ENCODE results near the gene CTDSP2. TPM values are rescaled to one million over a fixed set of nuclear protein-coding genes. Genes with fewer than 3 reads are reported as not detected.

Gene CTDSP2
- total RNA-seq, 1 donor from 2014 or later = 71.2 TPM

DNA sequence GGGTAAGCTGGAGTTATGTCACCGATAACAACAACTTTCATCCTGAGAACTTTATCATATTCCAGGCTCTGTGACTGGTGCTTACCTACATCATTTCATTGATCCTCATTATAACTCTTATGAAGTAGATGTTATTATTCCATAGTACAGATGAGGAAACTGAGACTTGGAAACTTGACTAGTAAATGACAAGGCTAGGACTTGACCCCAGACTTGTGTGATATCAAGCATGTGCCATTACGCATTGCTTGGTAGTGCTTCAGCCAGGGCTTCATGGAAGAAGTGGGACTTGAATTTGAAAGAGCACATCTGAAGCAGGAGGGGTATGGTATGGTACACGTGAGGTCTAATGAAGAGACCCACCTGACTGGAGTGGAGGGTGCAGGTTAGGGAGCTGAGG, 39.9 kb downstream of the CTDSP2 start:
- TF ChIP-seq, protein P1, sequence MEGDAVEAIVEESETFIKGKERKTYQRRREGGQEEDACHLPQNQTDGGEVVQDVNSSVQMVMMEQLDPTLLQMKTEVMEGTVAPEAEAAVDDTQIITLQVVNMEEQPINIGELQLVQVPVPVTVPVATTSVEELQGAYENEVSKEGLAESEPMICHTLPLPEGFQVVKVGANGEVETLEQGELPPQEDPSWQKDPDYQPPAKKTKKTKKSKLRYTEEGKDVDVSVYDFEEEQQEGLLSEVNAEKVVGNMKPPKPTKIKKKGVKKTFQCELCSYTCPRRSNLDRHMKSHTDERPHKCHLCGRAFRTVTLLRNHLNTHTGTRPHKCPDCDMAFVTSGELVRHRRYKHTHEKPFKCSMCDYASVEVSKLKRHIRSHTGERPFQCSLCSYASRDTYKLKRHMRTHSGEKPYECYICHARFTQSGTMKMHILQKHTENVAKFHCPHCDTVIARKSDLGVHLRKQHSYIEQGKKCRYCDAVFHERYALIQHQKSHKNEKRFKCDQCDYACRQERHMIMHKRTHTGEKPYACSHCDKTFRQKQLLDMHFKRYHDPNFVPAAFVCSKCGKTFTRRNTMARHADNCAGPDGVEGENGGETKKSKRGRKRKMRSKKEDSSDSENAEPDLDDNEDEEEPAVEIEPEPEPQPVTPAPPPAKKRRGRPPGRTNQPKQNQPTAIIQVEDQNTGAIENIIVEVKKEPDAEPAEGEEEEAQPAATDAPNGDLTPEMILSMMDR (IDR thresholded peaks at IDR 0.05; ENCODE audit: insufficient read depth, low read length, poor library complexity, severe bottlenecking) = no peak
- H3K4me3 ChIP-seq (ENCODE audit: low read depth, low read length) = no peak overlapping the region

DNA sequence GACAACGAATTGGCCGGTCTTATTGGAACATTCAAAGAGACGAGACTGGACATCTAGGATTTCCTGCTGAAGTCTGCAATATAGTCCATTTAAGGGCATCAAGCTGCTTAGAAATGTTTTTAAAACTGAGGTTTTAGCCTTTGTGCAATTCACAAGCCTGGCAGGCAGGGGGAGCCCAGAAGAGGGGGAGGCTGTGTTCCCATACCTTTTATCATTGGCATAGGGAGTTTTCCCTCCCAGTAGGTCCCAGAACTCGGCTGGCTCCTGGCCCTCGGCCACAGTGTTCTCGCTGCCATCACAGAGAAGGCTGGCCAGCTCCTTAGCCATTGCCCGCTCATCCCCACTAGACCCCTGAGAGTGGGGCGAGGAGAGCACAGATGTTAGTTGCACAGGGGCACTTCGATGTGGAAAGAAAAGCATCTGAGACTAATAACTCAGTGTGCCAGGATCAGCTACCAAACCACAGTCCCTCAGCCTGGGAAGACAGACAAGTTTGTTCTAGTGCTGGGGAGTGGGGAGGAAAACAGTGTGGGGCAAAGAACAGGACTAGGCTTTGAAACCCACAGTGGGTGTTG, 43.1 kb downstream of the CTDSP2 start:
- DNase-seq (ENCODE audit: low read depth) = no peak
- TF ChIP-seq, protein P1 (IDR thresholded peaks at IDR 0.05; ENCODE audit: insufficient read depth, low read length, poor library complexity, severe bottlenecking) = peak; percentile 84

More for the DNA sequence above, 39.9 kb downstream of the CTDSP2 start:
- Histone ChIP-seq H3K36me3 (ENCODE audit: control insufficient read depth, insufficient read depth, low read length) (peaks cover 1% of the 10 kb centered on the region), H3K27me3 (ENCODE audit: control insufficient read depth, insufficient read depth, low read length) (no peaks in the 10 kb centered on the region)
- DNase-seq (ENCODE audit: low read depth) = no peak

DNA sequence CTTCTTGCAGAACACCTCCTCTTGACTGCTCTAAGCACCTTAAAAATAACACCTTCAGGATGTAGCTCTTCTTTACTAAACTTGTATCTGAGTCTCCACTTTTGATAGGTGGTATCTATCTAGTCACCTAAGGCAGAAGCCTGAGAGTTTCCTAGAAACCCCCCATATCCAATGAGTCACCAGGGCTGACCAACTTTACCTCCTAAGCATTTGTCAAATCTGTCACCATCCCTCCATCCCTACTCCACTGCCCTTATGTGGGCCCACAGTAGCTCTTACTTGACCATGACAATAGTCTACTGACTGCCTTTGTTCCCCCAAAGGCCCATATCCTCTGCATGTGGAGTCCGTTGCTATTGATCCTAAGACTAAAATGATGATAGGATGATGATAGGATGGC, 43.9 kb downstream of the CTDSP2 start:
- no peaks in the 10 kb centered on the region for H3K27me3 ChIP-seq (ENCODE audit: control insufficient read depth, insufficient read depth, low read length)
- no peak overlapping the region for H3K4me3 ChIP-seq (ENCODE audit: low read depth, low read length)

More for the DNA sequence above, 43.1 kb downstream of the CTDSP2 start:
- Histone ChIP-seq H3K36me3 (ENCODE audit: control insufficient read depth, insufficient read depth, low read length) (peaks cover 1% of the 10 kb centered on the region), H3K27me3 (ENCODE audit: control insufficient read depth, insufficient read depth, low read length) (no peaks in the 10 kb centered on the region), H3K4me3 (ENCODE audit: low read depth, low read length) (no peak overlapping the region)

GRCh38 chr12:57800965-57801364, 45.6 kb downstream of the CTDSP2 start:
- Histone ChIP-seq H3K36me3 (ENCODE audit: control insufficient read depth, insufficient read depth, low read length) (no peaks in the 10 kb centered on the region), H3K4me3 (ENCODE audit: low read depth, low read length) (no peak overlapping the region), H3K27me3 (ENCODE audit: control insufficient read depth, insufficient read depth, low read length) (no peaks in the 10 kb centered on the region)
- no peak for DNase-seq (ENCODE audit: low read depth)
- TF ChIP-seq, protein P1 (IDR thresholded peaks at IDR 0.05; ENCODE audit: insufficient read depth, low read length, poor library complexity, severe bottlenecking) = no peak

More for the DNA sequence above, 43.9 kb downstream of the CTDSP2 start:
- no peaks in the 10 kb centered on the region for H3K36me3 ChIP-seq (ENCODE audit: control insufficient read depth, insufficient read depth, low read length)
- TF ChIP-seq, protein P1 (IDR thresholded peaks at IDR 0.05; ENCODE audit: insufficient read depth, low read length, poor library complexity, severe bottlenecking) = no peak
- DNase-seq (ENCODE audit: low read depth) = no peak

DNA sequence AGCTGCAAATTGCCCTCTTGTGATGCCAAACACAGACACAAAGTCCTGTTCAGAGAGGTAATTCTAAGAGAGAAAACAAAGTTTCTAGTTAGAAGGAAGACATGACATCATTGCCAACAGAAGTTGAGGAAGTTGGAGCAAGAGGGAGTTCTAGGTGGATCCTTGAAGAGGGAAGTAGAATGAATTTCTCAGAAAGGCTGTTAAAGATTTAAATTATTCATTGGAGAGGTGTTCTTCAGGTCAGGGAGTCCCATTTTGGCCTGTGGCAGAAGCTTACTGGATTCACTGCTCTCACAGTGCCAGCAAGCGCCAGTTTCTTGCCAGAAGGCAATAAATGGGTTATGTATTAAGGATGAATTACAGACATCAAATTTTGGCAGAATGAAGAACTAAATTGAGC, 48.6 kb downstream of the CTDSP2 start:
- H3K36me3 ChIP-seq (ENCODE audit: control insufficient read depth, insufficient read depth, low read length) = no peaks in the 10 kb centered on the region
- no peaks in the 10 kb centered on the region for H3K27me3 ChIP-seq (ENCODE audit: control insufficient read depth, insufficient read depth, low read length)
- TF ChIP-seq, protein P1 (IDR thresholded peaks at IDR 0.05; ENCODE audit: insufficient read depth, low read length, poor library complexity, severe bottlenecking) = no peak
- no peak for DNase-seq (ENCODE audit: low read depth)
- H3K4me3 ChIP-seq (ENCODE audit: low read depth, low read length) = no peak overlapping the region

- TF ChIP-seq, protein P1 (IDR thresholded peaks at IDR 0.05; ENCODE audit: insufficient read depth, low read length, poor library complexity, severe bottlenecking) = no peak
- no peak for DNase-seq (ENCODE audit: low read depth)
- Histone ChIP-seq H3K36me3 (ENCODE audit: control insufficient read depth, insufficient read depth, low read length) (no peaks in the 10 kb centered on the region), H3K27me3 (ENCODE audit: control insufficient read depth, insufficient read depth, low read length) (no peaks in the 10 kb centered on the region), H3K4me3 (ENCODE audit: low read depth, low read length) (no peak overlapping the region)
Observed at GRCh38 chr12:57796996-57797395, 49.5 kb downstream of the CTDSP2 start.

Measured in kidney epithelial cell (primary cell).